T-helper 1 cell (primary cell): ENCODE data around the gene RNF17.
"Not testable (repeated sequence)": the region's sequence is repeated elsewhere in the genome, so short reads cannot be mapped to it uniquely, and the experiment has no call there.

Experiments used
- DNase-seq, 5 donors: peaks; one replicate each; pipeline ENCODE4 v3.0.0-alpha.2; 2012 to 2020
- total RNA-seq, 4 donors: gene quantifications; one replicate each; lab custom pipeline; 2026; lab: John Stamatoyannopoulos, UW

RNF17 gene, protein sequence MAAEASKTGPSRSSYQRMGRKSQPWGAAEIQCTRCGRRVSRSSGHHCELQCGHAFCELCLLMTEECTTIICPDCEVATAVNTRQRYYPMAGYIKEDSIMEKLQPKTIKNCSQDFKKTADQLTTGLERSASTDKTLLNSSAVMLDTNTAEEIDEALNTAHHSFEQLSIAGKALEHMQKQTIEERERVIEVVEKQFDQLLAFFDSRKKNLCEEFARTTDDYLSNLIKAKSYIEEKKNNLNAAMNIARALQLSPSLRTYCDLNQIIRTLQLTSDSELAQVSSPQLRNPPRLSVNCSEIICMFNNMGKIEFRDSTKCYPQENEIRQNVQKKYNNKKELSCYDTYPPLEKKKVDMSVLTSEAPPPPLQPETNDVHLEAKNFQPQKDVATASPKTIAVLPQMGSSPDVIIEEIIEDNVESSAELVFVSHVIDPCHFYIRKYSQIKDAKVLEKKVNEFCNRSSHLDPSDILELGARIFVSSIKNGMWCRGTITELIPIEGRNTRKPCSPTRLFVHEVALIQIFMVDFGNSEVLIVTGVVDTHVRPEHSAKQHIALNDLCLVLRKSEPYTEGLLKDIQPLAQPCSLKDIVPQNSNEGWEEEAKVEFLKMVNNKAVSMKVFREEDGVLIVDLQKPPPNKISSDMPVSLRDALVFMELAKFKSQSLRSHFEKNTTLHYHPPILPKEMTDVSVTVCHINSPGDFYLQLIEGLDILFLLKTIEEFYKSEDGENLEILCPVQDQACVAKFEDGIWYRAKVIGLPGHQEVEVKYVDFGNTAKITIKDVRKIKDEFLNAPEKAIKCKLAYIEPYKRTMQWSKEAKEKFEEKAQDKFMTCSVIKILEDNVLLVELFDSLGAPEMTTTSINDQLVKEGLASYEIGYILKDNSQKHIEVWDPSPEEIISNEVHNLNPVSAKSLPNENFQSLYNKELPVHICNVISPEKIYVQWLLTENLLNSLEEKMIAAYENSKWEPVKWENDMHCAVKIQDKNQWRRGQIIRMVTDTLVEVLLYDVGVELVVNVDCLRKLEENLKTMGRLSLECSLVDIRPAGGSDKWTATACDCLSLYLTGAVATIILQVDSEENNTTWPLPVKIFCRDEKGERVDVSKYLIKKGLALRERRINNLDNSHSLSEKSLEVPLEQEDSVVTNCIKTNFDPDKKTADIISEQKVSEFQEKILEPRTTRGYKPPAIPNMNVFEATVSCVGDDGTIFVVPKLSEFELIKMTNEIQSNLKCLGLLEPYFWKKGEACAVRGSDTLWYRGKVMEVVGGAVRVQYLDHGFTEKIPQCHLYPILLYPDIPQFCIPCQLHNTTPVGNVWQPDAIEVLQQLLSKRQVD (N-terminal part only)
- total RNA-seq: 0 reads per million in 4 donors

GRCh38 chr13:24763596-24764275 is at the start of gene RNF17:
RNF17 (plus strand) TSS chr13:24764169; CDS start chr13:24764204, 35 bp downstream.
- no peak for DNase-seq

- no peak for DNase-seq
These were observed 48.0 kb upstream of the RNF17 start for GRCh38 chr13:24716011-24716410.

- no peak for DNase-seq
These were observed 47.5 kb upstream of the RNF17 start for GRCh38 chr13:24716446-24716845.

DNA sequence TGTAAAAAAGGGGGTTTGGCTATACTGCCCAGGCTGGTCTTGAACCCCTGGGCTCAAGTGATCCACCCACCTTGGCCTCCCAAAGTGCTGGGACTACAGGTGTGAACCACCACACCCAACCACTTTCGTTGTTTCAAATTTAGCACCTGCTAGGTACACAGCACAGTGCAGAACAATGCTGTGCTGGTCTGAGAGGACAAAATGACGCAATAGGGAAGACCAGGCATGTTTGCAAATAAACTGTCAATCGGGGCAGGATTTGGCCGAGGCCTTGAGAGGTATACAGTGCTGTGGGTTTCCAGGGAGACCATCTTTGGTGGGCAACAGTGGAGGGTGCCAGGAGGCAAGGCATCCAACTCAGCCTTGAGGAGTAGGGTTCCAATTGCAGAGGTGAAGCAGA is 46.8 kb upstream of the RNF17 start:
- DNase-seq: no peak

GRCh38 chr13:24718192-24718965 is 45.6 kb upstream of the RNF17 start:
- no peak for DNase-seq

DNA sequence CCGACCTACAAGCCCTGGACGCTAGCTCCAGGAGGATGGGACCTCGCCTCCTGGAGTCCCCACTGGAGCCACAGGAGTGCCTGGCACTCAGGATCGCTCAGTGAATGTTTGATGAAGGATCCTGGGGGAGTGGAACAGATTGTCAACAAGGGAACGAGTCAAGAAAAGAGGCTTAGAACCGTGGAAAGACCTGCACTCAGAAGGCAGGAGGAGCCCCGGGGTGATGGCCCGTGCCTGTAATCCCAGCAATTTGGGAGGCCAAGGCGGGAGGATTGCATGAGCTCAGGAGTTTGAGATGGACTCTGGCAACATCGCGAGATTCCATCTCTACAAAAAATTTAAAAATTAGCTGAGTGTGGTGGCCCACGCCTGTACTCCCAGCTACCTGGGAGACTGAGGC is 44.8 kb upstream of the RNF17 start:
- no peak for DNase-seq

- DNase-seq: no peak
These were observed 40.8 kb upstream of the RNF17 start for GRCh38 chr13:24723206-24723605.

DNA sequence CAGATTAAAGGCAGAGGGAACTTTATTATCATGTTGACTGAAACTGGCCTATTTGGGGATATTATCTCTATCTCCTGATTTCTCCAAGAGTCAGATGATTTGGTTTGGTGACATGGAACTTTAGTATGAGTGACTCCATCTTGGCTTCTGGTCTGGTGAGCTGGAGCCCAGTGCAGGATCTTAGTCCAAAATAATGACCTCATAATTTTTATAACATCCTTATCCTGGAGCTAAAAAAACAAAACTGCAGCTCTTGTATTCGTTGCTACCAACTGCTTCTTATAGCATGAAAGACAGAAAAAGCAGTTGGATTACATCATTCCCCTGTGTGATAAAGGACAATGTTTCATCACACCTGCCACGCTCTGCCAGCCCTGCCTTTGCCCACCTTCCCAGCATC is 39.3 kb upstream of the RNF17 start:
- DNase-seq: no peak

DNA sequence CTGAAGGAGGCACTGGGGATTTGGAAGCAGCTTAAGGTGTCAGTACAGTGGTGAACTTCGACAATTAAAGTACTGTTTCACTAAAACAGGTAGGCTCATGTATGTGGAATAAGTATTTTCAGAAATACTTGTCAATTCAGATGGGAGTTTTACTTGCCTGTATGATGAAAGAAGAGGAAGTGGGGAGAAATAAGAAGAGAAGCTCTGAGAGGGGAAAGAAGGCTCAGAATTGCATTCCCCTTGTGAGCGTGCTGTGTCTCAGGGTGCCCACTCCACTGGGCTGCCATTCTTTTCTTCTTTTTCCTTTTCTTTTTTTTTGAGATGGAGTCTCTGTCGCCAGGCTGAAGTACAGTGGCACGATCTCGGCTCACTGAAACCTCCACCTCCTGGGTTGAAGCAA is 38.6 kb upstream of the RNF17 start:
- no peak for DNase-seq

- peak; percentile 49 to 82 (median 63) for DNase-seq
These were observed 36.0 kb upstream of the RNF17 start for GRCh38 chr13:24727731-24728601.

GRCh38 chr13:24730873-24731567 is 32.9 kb upstream of the RNF17 start:
- not testable (repeated sequence) for DNase-seq

DNA sequence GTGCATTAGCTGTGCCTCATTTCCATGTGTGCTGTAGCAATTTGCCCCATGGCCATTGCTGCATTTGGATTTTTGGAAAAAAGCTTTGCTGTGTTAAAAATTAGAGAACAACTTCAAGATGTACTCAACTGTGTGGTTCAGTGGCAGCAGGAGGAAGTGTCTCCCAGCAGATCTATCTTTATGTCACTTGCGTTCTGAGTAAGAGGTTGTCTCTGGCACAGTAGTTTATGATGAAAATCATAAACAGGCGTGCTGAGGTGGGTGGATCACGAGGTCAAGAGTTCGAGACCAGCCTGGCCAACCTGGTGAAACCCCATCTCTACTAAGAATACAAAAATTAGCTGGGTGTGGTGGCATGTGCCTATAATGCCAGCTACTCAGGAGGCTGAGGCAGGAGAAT is 29.0 kb upstream of the RNF17 start:
- DNase-seq: no peak

GRCh38 chr13:24737042-24737441 is 26.9 kb upstream of the RNF17 start:
- no peak for DNase-seq

DNA sequence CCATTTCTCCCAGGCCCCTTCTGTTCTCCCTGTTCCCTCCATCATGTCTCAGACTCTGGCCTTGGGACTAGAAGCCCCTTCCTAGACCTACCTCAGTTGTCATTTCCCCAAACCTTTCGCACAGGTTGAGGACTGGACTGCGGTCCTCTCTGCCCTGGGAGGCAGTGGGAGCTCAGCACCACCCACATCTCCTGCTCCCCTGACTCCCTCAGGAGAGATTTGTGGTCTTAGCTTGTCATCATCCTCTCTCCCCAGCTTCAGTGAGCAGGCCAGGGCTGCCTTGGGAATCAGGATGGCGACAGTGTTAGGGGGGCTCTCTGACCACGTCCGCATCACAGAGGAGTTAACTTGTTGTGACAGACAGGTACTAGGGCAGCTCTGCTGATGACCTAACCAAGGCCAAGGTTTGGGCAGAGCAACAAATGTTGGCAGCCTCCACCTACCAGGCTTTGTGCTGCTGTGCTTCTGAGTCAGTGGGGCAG is 25.6 kb upstream of the RNF17 start:
- DNase-seq: no peak

DNA sequence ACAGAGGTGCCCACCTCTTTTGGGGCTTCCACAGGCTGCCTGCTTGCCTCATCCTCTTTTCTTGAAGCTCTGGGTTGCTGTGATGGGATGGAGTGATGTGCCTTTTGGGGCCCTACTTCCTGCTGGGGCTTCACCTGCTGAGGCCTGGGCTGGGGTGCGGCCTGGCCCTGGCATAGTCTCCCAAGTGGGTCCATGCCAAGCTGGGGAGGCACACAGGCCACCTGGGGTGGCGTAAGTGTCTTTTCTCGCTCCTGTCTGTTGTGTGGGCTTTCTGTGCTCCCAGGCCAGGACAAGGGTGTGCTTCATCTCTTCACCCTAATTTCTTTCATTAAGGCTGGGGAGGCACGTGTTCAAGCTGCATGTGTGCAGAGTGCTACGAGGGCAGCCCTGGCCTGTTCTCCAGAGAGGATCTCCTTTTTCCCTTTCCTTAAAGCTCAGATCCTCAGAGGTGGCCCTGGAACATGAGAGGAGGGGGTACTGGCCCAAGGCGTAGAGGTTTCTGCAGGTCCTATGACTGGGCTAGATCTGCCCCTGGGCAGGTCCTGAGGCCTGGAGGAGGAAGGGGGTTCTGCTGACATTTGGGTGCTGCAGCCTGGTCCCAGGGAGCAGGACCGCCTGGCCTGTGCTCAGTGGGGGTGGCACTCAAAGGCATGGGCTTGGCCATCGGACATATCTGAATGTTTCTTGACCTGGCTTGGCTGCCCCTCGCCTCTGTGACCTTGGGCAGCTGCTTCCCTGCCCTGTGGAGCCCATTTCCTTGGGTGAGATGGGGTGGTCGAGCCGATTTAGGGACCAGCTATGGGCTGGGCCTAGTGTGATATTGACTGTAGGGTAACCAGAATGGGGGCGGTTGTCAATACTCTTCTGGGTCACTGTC is 23.7 kb upstream of the RNF17 start:
- no peak for DNase-seq

DNA sequence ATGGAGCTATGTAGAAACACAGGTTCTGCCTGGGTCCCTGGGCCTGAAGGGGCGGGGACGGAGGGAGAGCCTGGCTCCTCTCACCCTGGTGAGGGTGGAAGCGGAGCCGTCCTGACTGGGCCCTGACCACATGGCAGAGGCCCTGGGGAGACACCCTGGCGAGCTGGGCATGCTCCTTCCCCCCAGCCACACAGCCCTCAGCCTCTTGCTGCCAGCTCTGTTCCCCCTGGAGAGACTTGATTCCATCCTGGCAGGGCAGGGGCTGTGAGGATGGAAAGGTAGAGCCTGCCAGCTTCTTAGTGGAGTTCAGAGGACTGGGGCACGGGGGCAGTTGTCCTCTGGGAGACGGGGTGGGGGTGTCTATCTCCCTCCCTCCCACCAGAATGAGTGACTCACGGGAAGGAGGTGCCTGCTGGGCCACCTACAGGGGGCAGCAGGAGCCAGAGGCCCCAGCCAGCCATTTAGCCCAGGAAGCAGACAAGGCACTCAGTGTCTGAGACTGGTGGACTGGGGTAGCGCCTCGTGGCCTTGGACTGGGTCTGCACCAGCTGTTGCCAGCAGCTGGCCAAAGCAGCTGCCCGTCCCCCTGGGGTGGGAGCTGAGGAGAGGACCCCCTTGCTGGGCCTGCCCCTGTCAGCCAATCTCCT is 22.8 kb upstream of the RNF17 start:
- no peak for DNase-seq

DNA sequence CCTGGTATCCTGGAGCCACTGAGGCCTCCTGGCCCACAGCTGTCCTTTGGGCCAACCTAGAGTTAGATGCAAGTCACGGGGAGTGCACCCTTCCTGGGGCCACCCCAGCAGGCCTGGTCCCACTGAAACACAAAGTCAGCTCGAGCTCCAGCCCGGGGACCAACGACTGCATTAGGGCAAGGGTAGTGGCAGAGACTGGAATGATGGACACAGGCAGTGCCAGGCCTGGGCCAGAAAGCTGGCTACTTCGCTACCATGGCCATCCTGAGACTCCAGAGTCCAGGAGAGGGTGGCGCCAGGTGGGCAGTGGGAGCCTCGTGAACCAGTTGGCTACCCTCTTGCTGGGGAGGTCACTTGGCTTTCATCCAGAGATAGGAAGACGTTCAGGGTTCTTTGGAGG is 22.2 kb upstream of the RNF17 start:
- DNase-seq: no peak

GRCh38 chr13:24742294-24742693 is 21.7 kb upstream of the RNF17 start:
- DNase-seq: no peak
